GM21423 (cell line): ENCODE measurements around the gene NSD1.
"Not testable (repeated sequence)": the region's sequence is repeated elsewhere in the genome, so short reads cannot be mapped to it uniquely, and the experiment has no call there.

Source experiments
- ATAC-seq: cut with Tn5 transposase; IDR thresholded peaks from one replicate; pipeline ENCODE4 v1.9.1; 2021; ENCODE audit warnings: mild to moderate bottlenecking, moderate library complexity; ENCODE audit not compliant: unreplicated experiment

Gene NSD1

DNA sequence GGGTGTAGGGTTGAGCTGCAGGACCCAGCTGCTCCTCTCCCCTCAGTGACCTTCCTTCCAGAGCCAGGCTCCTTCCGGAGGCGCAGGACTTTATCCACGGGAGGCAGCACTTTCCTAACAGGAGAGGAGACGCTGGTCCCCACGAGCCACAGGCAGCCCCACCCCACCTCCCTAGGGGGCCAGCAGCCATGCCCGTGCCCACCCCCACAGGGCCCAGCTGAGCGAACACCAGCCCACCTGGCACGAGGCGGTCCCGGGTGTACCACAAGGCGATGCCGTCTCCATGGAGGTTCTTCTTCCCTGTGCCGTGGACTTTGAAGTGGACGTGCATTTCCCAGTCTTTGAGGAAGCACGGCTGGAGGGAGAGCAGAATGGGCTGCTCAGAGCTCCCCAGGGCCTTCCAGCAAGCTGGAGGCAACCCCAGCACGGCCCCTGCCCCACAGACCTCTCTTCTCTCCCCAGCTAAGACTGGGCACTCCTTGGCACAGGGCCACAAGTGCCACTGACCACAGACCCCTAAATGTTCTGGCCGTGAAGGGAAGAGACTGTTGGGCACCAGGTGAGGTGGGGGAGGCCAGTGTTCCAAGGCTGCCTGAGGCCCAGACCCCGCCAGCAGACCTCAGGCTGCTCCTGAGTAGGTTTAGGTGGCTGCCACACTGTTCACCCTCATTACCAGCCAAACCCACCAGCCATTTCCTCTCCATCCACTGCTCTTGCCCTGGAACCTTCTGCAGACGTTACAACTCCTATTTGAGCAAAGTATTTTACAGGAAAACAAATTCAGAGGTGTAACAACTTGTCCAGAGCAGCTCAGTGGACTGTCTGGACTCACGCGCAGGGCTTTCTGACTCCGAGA lies 204.9 kb downstream of the NSD1 start:
- no peak for ATAC-seq

DNA sequence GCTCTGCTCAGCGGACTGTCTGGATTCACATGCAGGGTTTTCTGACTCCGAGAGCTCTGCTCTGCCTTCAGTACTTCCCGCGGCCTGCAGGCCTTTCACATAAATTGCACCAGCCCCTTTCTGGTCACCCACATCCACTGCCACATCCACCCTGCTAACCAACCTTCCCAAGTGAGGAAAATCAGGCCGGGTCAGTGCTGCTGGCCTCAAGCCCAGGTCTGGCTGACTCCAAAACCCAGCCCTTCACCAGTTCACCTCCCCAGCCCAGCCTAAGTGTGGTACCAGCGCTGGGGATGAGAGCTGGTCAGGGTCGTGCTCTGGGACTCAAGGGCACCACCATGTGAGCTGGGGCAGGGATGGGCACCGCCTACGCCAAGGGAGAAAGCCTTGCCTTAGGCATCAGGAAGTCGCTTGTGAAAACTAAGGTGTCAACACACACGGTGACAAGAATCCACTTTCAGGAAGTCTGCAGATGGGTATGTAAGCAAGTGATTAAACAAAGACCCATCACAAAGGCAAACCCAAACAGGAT lies 205.6 kb downstream of the NSD1 start:
- ATAC-seq, result no peak

DNA sequence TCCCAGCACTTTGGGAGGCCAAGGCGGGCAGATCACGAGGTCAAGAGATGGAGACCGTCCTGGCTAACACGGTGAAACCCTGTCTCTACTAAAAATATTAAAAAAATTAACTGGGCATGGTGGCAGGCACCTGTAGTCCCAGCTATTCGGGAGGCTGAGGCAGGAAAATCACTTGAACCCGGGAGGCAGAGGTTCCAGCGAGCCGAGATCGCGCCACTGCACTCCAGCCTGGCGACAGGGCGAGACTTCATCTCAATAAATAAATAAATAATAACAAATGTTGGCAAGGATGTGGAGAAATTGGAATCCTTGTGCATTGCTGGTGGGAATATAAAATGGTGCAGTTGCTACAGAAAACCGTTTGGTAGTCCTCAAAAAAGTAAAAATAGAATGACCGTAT lies 209.4 kb downstream of the NSD1 start:
- ATAC-seq, result not testable (repeated sequence)

DNA sequence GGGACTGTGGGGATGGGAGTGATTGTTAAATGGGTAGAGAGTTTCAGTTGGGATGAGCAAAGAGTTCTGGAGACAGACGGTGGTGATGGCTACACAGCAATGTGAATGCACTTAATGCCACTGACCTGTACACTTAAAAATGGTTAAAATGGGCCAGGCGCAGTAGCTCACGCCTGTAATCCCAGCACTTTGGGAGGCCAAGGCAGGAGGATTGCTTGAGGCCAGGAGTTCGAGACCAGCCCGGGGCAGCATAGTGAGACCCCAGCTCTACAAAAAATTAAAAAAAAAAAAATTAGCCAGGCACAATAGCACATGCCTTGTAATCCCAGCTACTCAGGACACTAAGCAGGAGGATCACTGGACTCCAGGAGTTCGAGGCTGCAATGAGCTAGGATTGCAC lies 210.2 kb downstream of the NSD1 start:
- ATAC-seq, result no peak

DNA sequence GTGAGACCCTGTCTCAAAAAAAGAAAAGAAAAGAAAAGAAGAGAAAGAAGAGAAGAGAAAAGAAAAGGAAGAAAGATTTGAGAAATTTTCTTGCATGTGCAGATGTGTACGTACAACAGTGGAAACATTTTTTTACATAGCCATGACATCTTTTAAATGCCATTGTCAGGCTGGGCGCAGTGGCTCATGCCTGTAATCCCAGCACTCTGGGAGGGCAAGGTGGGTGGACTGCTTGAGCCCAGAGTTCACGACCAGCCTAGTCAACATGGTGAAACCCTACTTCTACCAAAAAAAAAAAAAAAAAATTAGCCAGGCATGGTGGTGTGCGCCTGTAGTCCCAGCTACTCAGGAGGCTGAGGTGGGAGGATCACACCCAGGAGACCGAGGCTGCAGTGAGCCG lies 211.3 kb downstream of the NSD1 start:
- no peak for ATAC-seq

DNA sequence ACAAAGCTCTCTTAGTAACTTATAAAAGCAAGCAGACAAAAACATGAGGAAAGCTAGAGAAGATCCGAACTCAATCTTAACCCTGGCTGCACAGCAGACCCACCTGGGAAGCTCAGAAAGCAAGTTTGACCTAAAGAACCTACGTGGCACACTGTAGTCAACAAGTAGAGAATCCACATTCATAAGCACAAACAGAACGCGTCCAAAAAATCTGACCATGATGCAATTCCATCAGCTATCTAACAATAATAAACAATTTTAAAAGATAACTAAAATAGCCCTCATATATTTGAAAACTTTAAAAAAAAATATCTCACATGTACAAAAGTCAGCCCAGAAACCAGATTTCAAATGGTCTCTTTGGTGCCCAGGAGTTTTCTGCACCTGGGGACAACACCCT lies 213.2 kb downstream of the NSD1 start:
- no peak for ATAC-seq

DNA sequence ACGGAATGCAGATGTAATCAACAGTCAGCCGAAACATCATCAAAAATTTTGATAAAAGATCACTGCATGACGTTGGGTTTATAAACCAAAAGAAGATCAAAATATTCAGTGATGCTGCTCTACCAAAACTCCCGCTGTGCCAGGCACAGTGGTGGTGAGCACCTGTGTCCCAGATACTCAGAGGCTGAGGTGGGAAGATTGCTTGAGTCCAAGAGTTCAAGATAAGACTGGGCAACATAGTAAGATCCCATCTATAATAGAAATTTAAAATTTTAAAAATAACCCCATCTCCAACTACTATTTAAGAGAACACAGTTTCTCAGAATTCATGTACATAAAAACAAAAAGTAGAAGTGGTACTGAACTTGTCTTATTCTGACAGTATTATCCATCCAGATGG lies 214.1 kb downstream of the NSD1 start:
- ATAC-seq, result no peak

DNA sequence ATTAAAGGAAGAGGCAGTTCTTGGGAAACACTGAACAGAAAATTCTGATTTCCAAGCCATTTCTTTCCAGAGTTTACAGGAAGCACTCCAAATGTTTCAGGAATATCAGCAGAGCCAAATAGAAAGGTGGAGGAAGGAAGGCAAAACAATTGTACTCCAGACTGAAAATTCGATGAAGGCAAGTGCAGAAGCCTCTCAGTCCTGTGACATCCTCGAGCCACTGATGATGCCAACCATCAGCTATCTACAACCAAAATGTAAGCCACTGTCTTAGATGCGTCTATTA lies 215.7 kb downstream of the NSD1 start:
- ATAC-seq, result no peak

DNA sequence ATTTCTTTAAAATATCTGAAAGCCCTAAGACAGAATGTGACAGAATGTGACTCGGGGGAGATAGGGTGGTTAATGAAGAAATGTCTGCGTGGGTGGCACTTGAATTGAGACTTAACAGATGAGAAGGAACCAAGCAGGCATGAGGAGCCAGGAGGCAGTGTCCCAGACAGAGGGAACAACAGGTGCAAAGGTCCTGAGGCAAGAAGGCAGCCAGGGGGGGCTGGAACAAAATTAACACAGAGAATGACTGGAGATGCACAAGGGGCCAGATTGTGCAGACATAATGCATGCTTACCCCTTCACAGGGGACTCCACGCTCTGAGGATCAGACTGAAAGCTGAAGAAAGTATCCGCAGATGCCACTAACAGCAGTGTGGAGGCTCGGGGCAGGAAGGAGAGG lies 216.2 kb downstream of the NSD1 start:
- no peak for ATAC-seq
